Amniotic epithelial cell (primary cell): Measurements from ENCODE around the gene ROR2.

Experiments used
- DNase-seq: peaks from one replicate; pipeline ENCODE4 v3.0.0-alpha.2; 2010; ENCODE audit warnings: low read depth

ROR2 gene

DNA sequence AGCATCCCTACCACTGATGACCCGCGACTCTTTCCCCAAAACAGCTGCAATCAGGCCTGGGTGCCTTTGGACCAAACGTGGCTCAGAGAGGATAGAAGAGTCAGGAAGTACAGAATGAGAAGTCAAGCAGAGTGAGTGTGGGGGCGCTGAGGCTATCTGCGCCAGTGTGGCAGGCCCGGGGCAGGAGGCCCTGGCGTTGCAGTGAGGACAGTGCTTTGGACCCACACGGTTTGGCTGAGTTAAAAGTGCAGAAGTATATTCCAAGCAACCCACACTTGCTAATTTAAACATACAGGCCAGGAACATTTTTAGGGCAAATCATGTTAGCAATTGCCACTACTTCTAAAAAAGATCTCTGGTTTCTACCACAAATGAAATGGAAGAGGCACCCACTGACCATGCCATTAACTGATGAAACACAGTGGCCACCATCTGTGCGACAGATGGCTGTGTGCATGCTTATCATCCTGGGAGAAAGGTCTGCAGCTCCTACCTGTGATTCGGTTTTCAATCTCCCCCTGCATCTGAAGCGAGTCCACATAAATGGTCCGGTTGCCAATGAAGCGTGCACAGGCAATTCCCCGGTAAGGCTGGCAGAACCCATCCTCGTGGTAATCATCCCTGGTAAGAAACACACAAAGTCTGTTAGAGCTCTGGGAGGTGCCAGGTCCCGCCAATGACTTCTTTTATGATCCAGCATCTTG is 213.0 kb downstream of the ROR2 start:
- no peak for DNase-seq

GRCh38 chr9:91736311-91736710 is 213.7 kb downstream of the ROR2 start:
- DNase-seq = no peak

GRCh38 chr9:91735049-91735448 is 215.0 kb downstream of the ROR2 start:
- DNase-seq = no peak

DNA sequence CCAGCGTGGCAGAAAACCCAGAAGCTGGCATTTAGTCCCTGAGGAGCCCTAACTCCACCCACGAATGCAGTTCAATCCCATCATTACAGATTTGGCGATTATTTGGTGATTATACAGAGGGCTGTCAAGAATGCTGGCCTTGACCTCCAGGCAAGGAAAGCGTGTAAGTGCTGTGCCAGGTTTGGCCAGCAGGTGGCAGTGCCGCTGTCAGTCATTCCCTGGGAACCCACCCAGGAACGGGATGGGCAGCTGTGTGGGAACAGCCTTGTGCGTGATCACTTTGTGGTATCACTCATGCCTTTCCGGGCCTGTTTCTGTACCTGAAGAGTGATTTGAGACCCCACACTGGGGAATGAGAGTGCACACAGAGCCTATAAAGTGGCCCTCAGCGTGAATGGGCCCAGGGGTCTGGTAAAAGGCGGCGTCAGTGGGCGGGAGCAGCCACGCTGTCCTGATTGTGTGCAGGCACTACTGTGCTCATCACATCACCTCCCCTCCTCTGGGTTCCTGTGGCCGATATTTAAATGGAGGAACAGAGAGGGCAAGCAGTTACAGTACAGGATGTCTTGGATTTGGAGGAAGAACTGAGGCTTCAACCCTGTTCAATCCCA is 215.6 kb downstream of the ROR2 start:
- peak; percentile 65 for DNase-seq

DNA sequence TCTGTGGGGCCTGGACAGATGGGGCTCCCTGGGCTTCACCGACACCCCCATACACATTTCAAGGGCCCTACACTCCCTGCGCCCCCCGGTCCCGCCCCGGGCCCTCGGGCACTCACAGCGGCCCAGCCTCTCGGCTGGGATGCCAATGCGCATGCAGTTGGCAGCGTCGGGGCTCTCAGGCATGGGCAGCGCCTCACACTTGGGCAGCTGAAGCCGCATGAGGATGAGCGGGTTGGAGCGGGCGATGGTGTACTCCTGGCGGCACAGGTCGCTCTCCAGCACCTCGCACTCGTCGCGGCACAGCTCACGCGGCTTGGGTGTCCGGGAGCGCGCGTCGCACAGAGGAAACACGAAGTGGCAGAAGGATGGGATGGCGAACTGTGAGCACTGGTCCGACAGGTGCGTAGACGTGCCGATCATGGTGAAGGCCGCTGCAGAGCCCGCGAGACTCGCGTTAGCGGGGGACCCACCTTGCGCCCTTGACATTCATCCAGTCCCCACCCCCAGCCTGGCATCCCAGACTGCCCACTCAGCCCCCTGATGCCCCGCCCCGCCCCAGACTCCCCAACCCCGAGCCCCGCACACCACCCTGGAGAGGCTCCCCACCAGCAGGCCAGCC is 216.9 kb downstream of the ROR2 start:
- DNase-seq = no peak

- no peak for DNase-seq
Measured at GRCh38 chr9:91732187-91733005, 217.6 kb downstream of the ROR2 start.

DNA sequence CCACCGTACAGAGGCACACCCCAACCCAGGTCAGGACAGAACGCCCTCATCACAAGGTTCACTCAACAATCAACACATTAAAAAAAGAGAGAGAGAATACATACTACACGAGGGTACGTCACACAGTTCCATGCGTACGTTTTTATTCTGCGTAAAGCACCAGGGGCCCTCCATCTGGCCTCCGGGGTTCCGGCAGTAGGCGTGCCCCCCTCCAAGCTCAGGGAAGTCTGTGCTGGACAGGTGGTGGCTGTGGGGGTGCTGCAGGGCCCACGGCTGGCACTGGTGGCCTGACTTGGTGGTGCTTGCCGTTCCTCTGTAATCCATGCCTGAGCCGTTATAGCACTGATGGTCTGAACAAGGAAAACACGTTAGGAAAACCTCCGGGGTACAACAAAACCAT is 219.2 kb downstream of the ROR2 start:
- DNase-seq = no peak

DNA sequence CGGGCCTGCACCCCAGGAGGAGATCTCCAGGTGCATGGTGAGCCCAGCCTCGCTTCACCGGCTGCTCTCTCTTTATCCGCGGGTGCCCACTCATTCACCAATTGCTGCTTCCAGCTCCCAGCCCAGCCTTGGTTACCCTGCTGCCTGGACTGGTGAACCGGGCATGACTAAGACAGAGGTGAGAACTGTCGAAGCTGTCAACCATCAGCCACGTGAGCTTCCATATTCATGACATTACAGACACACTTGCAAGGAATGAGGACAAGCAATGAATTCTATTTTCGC is 220.5 kb downstream of the ROR2 start:
- DNase-seq = no peak

DNA sequence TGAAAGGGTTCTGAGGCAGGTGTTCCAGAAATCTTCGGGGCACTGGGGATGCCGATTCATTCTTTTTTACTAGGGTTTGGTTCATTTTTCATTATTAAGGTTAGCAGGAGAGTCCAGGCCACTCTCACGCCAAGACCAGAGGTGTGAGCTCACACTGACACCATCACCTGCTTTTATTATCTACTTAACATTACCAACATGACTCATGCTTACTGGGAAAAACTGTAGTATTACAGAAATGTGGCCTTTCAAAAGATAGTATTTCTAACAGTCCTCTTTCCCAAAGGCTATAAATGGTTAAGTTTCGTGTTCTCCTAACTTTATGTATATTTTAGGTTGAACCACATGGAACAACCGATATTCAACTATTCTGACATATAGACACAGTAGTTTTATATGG is 222.1 kb downstream of the ROR2 start:
- DNase-seq = no peak

GRCh38 chr9:91727316-91727861 is 222.6 kb downstream of the ROR2 start:
- peak; percentile 55 for DNase-seq

DNA sequence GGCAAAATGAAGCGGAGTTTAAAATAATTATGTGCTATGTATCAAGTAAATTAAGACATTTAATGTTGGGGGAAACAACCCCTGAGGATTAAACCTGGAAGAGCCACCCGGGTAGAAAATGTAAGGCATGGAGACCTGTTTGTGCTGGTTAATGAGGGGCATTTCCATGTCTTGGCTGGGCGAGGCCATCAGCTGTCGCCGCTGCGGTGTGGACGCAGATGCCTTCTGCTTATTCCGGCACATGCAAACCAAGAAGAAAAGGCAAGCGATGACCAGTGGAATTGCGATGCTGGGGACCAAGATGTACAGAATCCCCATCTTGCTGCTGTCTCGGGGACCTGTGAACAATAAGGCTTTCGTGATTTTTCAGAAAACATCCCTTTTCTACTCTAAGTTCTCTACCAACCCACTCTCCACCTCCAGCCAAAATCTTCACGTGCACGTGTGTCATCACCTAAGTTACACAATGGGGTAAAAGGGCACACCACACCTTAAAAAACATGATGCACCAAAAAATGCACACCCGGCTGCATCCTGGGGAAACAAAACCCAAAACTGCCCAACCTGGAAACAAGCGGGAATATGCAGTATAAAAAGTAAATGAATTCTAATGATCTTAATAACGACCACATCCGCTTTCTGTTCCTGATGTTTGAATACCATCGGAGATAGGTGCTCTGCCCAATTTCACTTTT is 223.5 kb downstream of the ROR2 start:
- DNase-seq = no peak

GRCh38 chr9:91725651-91726050 is 224.4 kb downstream of the ROR2 start:
- no peak for DNase-seq

DNA sequence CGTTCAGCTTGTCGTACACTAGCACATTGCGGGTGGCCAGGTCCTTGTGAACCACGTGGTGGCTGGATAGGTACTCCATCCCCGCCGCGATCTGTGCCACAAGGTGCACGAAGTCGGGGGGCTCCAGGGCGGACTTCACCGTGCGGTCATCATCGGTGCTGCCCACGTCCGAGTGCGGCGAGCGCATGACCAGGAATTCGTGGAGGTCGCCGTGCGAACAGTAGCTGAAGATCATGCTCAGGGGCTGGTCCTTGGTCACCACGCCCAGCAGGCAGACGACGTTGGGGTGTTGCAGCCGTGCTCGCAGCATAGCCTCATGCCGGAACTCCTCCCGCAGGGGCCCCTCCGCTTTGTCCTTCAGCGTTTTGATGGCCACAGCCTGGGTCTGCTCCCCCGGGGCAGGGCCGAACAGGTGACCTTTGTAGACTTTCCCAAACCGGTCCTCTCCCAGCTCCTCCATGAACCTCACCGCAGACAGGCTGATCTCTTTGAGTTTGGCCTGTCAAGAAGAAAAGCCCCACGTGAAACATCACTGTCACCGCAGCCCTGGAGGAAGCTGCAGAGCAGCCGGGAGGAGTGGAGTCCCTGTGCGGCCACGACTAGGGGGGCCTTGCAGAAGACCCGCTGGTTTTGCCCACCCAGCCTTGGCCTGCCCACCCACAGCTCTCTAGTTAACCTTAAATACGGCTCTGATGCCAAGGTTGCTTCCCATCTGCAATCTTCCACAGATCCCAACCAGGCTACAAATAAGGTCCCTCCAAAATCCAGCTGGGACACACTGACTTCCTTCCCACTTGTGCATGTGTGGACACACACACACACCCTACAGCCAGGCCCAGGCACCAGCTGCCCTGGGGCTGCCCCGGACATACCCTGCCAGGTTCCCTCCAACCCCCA is 225.2 kb downstream of the ROR2 start:
- DNase-seq = no peak

DNA sequence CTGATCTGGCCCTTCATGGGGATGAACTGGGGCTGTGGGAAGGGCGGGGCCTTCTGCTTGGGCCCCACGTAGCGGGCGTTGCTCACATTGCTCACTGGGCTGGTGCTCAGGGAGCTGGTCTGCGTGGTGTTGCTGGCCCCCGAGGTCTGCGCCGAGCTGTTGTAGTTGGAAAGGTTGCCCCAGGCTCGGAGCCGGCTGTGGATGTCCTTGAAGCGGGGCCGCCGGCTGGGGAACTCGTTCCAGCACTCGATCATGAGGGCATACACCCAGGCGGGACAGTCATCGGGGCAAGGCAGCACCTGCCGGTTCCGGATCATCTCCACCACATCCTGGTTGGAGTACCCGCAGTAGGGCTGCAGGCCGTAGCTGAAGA is 226.0 kb downstream of the ROR2 start:
- DNase-seq = no peak

- DNase-seq = no peak
Measured at GRCh38 chr9:91723420-91724067, 226.5 kb downstream of the ROR2 start.

GRCh38 chr9:91720751-91721705 is 229.0 kb downstream of the ROR2 start:
- peak; percentile 25 for DNase-seq

- no peak for DNase-seq
Measured at GRCh38 chr9:91720313-91720712, 229.7 kb downstream of the ROR2 start.

DNA sequence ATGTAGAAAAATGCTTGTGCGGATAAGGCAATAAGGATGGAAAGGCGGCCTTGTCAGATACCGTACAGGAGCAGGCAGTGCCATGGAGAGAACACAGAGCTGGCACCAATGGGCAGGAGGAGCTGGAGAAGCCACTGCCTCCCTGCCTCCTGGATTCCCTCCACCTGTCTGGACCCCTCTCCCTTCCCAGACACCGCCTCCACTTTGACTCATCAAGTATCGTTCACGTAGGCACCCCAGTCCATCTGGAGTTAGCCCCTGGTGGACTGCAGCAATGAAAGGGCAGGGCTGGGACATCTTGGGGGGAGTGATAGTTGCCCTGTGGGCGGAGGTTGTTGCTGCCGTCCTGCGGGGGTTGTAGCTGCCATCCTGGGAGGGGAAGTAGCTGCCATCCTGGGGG is 232.0 kb downstream of the ROR2 start:
- no peak for DNase-seq

- DNase-seq = no peak
Measured at GRCh38 chr9:91716815-91717214, 233.2 kb downstream of the ROR2 start.
